Fibroblast of skin of abdomen (primary cell): ENCODE results near the gene GGT6.
"Not testable (repeated sequence)": the region's sequence is repeated elsewhere in the genome, so short reads cannot be mapped to it uniquely, and the experiment has no call there.

Experiments used
- DNase-seq: peaks from one replicate; pipeline ENCODE4 v3.0.0-alpha.2; 2013

Gene GGT6

GRCh38 chr17:4591529-4591928 is 31.2 kb upstream of the GGT6 start:
- no peak for DNase-seq

GRCh38 chr17:4590981-4591453 is 30.6 kb upstream of the GGT6 start:
- no peak for DNase-seq

- DNase-seq = not testable (repeated sequence)
These were observed 29.7 kb upstream of the GGT6 start for GRCh38 chr17:4590042-4590441.

- DNase-seq = no peak
These were observed 28.7 kb upstream of the GGT6 start for GRCh38 chr17:4588898-4589625.

- DNase-seq = no peak
These were observed 28.0 kb upstream of the GGT6 start for GRCh38 chr17:4588391-4588790.

GRCh38 chr17:4587803-4588202 is 27.4 kb upstream of the GGT6 start:
- no peak for DNase-seq

- no peak for DNase-seq
These were observed 26.8 kb upstream of the GGT6 start for GRCh38 chr17:4587195-4587594.

GRCh38 chr17:4586043-4586442 is 25.7 kb upstream of the GGT6 start:
- no peak for DNase-seq

GRCh38 chr17:4585638-4585994 is 25.2 kb upstream of the GGT6 start:
- no peak for DNase-seq

GRCh38 chr17:4584917-4585637 is 24.7 kb upstream of the GGT6 start:
- no peak for DNase-seq

- DNase-seq = no peak
These were observed 23.9 kb upstream of the GGT6 start, which contains the start of gene SMTNL2 for GRCh38 chr17:4584101-4584916. Gene SMTNL2 (plus strand): TSS chr17:4584529. CDS start chr17:4584606, 77 bp downstream.

- no peak for DNase-seq
These were observed 23.4 kb upstream of the GGT6 start for GRCh38 chr17:4583782-4584100.

- no peak for DNase-seq
These were observed 22.8 kb upstream of the GGT6 start for GRCh38 chr17:4583206-4583605.

- DNase-seq = no peak
These were observed 22.3 kb upstream of the GGT6 start for GRCh38 chr17:4582691-4583090.

GRCh38 chr17:4582101-4582501 is 21.7 kb upstream of the GGT6 start:
- DNase-seq = no peak

- DNase-seq = no peak
These were observed 19.9 kb upstream of the GGT6 start for GRCh38 chr17:4580291-4580690.

GRCh38 chr17:4579678-4580077 is 19.3 kb upstream of the GGT6 start:
- no peak for DNase-seq

- not testable (repeated sequence) for DNase-seq
These were observed 18.0 kb upstream of the GGT6 start for GRCh38 chr17:4578349-4578748.

GRCh38 chr17:4577386-4577993 is 17.1 kb upstream of the GGT6 start:
- DNase-seq = no peak

- DNase-seq = no peak
These were observed 16.4 kb upstream of the GGT6 start for GRCh38 chr17:4576729-4577322.

- DNase-seq = no peak
These were observed 15.8 kb upstream of the GGT6 start for GRCh38 chr17:4576161-4576558.

GRCh38 chr17:4574448-4575045 is 14.2 kb upstream of the GGT6 start:
- DNase-seq = no peak
